Measurements from ENCODE around the gene STX11.

STX11 gene

GRCh38 chr6:144143106-144143505 is 7.2 kb upstream of the STX11 start:
- DNase-seq (ENCODE audit: low read depth) = no peak

GRCh38 chr6:144143878-144144277 is 6.4 kb upstream of the STX11 start:
- DNase-seq (ENCODE audit: low read depth) = no peak

- DNase-seq (ENCODE audit: low read depth) = no peak
These were observed 5.3 kb upstream of the STX11 start for GRCh38 chr6:144144996-144145395.

- DNase-seq (ENCODE audit: low read depth) = peak; percentile 24
These were observed 4.8 kb upstream of the STX11 start for GRCh38 chr6:144145541-144145940.

GRCh38 chr6:144148886-144149285 is 1.4 kb upstream of the STX11 start:
- no peak for DNase-seq (ENCODE audit: low read depth)

- no peak for DNase-seq (ENCODE audit: low read depth)
These were observed 791 bp upstream of the STX11 start for GRCh38 chr6:144149558-144149893.

- peak; percentile 5 for DNase-seq (ENCODE audit: low read depth)
These were observed 667 bp downstream of the STX11 start for GRCh38 chr6:144150710-144151657.

- DNase-seq (ENCODE audit: low read depth) = no peak
These were observed 2.1 kb downstream of the STX11 start for GRCh38 chr6:144152334-144152900.

GRCh38 chr6:144153260-144153659 is 2.9 kb downstream of the STX11 start:
- DNase-seq (ENCODE audit: low read depth) = no peak

GRCh38 chr6:144153971-144154370 is 3.7 kb downstream of the STX11 start:
- no peak for DNase-seq (ENCODE audit: low read depth)

GRCh38 chr6:144155529-144155928 is 5.2 kb downstream of the STX11 start:
- no peak for DNase-seq (ENCODE audit: low read depth)

- peak; percentile 81 for DNase-seq (ENCODE audit: low read depth)
These were observed 6.0 kb downstream of the STX11 start for GRCh38 chr6:144156338-144156737.

GRCh38 chr6:144156991-144157390 is 6.7 kb downstream of the STX11 start:
- DNase-seq (ENCODE audit: low read depth) = peak; percentile 3

GRCh38 chr6:144158133-144158532 is 7.8 kb downstream of the STX11 start:
- peak; percentile 96 for DNase-seq (ENCODE audit: low read depth)

- no peak for DNase-seq (ENCODE audit: low read depth)
These were observed 8.9 kb downstream of the STX11 start for GRCh38 chr6:144159223-144159622.

- DNase-seq (ENCODE audit: low read depth) = no peak
These were observed 9.4 kb downstream of the STX11 start for GRCh38 chr6:144159742-144160141.

- peak; percentile 37 for DNase-seq (ENCODE audit: low read depth)
These were observed 10.2 kb downstream of the STX11 start for GRCh38 chr6:144160431-144161005.

GRCh38 chr6:144161975-144162374 is 11.7 kb downstream of the STX11 start:
- DNase-seq (ENCODE audit: low read depth) = no peak

GRCh38 chr6:144162977-144163376 is 12.7 kb downstream of the STX11 start:
- DNase-seq (ENCODE audit: low read depth) = no peak

- no peak for DNase-seq (ENCODE audit: low read depth)
These were observed 15.5 kb downstream of the STX11 start for GRCh38 chr6:144165784-144166183.

GRCh38 chr6:144170044-144170443 is 19.7 kb downstream of the STX11 start:
- DNase-seq (ENCODE audit: low read depth) = no peak

- no peak for DNase-seq (ENCODE audit: low read depth)
These were observed 21.1 kb downstream of the STX11 start for GRCh38 chr6:144171406-144171805.

- peak; percentile 25 for DNase-seq (ENCODE audit: low read depth)
These were observed 23.7 kb downstream of the STX11 start for GRCh38 chr6:144174006-144174405.

Data from amniotic epithelial cell (primary cell).